WERI-Rb-1 (cell line): ENCODE results near the gene AKR7A3.
"Not testable (repeated sequence)": the region's sequence is repeated elsewhere in the genome, so short reads cannot be mapped to it uniquely, and the experiment has no call there.

ENCODE experiments used
- DNase-seq: peaks from one replicate; pipeline ENCODE4 v3.0.0-alpha.2; 2020
- H3K27ac ChIP-seq: fragments of 250-450 bp; sonication (Bioruptor Pico); 2 replicates; pipeline ENCODE4 v1.5.1; 2020; ENCODE audit warnings: mild to moderate bottlenecking, moderate library complexity
- H3K27me3 ChIP-seq: fragments of 250-450 bp; sonication (Bioruptor Pico); 2 replicates; pipeline ENCODE4 v1.5.1; 2021; ENCODE audit warnings: mild to moderate bottlenecking, low read depth, moderate library complexity; ENCODE audit not compliant: insufficient read depth, severe bottlenecking
- H3K36me3 ChIP-seq: fragments of 250-450 bp; sonication (Bioruptor Pico); 2 replicates; pipeline ENCODE4 v1.5.1; 2020; ENCODE audit warnings: mild to moderate bottlenecking, moderate library complexity
- H3K4me3 ChIP-seq: 2 replicates; pipeline ENCODE4 v1.5.1; 2011; ENCODE audit warnings: low read depth, mild to moderate bottlenecking, control low read depth, low read length
- H3K9me3 ChIP-seq: fragments of 250-450 bp; sonication (Bioruptor Pico); 2 replicates; pipeline ENCODE4 v1.5.1; 2021; ENCODE audit warnings: mild to moderate bottlenecking, moderate library complexity; ENCODE audit not compliant: severe bottlenecking
- CTCF ChIP-seq: IDR thresholded peaks from 2 replicates; pipeline ENCODE4 v1.5.1; 2011; ENCODE audit warnings: low read depth, mild to moderate bottlenecking, control low read depth, inconsistent platforms, low read length

The AKR7A3 gene

GRCh38 chr1:19262744-19263143, 25.8 kb downstream of the AKR7A3 start:
- Histone ChIP-seq H3K36me3 (peaks cover 31% of the 10 kb centered on the region), H3K4me3 (no peak overlapping the region), H3K27me3 (no peaks in the 10 kb centered on the region), H3K27ac (no peak overlapping the region), H3K9me3 (no peaks in the 10 kb centered on the region)
- DNase-seq = no peak
- no peak for TF ChIP-seq CTCF

DNA sequence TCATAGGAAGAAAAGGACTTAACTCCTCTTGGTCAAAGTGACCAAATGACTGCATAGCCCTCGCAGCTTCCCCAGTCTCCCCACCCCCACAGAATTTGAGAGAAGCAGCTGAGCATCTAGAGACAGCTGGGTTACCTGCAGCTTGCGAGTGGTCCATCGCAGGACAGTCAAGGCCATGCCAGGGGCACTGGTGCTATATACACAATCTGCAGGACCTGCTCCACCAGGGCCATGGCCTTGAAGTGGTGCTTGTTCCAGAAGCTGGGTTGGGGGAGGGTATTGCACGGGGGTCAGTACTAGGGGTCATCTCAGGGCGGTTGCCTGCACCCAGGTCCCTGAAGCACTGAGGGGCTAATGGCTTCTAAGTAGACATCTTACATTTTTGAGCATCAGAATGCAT, 26.5 kb downstream of the AKR7A3 start:
- TF ChIP-seq CTCF = no peak
- H3K36me3 ChIP-seq = peaks cover 38% of the 10 kb centered on the region

DNA sequence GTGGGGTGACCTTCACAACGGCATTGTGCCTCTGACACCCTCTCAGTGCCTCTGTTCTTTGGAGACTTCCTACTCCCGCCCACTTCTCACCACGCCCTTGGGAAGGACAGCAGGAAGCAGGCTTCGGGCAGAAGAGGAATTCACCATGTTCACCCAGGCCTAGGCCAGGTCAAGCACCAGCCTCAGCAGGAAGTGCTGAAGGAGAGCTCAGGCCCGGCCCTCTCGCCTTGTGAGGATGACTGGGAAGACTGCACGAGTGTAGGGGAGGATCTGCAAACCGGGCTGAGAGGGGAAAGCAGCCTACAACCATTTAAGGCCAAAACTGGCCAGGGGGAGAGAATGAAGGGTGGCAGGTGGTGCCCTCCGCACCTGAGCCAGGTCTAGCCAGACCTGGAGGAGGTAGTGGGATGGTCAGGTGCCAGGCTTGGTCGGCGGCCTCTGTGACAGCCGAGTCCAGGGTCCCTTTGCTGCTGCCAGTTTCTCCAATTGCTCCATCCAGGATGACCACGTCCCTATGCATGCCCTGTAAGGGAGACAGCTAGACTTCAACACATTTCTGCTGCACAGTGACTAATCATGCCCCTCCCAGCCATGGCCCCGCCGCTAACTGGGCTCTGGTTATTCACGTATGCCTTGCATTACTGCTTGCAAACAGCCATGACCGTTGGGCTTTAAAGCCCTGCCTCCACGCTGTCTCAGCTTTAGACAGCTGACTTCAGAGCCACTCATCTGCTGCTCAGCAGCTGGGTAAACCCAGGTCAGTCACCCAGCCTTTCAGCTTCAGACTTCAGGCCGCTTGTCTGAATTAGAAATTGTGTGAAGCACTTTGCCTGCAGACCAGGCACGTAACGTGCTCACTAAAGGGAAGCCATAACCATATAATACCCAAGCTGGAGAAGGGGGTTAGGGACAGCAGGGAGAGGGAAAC, 28.1 kb downstream of the AKR7A3 start:
- DNase-seq = peak; percentile 56
- Histone ChIP-seq H3K9me3 (no peaks in the 10 kb centered on the region), H3K36me3 (peaks cover 53% of the 10 kb centered on the region), H3K27ac (peak overlapping the region; percentile 32), H3K27me3 (no peaks in the 10 kb centered on the region), H3K4me3 (no peak overlapping the region)
- no peak for TF ChIP-seq CTCF

More for the DNA sequence above, 26.5 kb downstream of the AKR7A3 start:
- H3K27ac ChIP-seq = no peak overlapping the region
- no peaks in the 10 kb centered on the region for H3K9me3 ChIP-seq
- H3K4me3 ChIP-seq = no peak overlapping the region
- no peak for DNase-seq
- no peaks in the 10 kb centered on the region for H3K27me3 ChIP-seq

- Histone ChIP-seq H3K27ac (no peak overlapping the region), H3K36me3 (peaks cover 70% of the 10 kb centered on the region)
- DNase-seq = no peak
Observed at GRCh38 chr1:19258353-19258752, 30.2 kb downstream of the AKR7A3 start.

DNA sequence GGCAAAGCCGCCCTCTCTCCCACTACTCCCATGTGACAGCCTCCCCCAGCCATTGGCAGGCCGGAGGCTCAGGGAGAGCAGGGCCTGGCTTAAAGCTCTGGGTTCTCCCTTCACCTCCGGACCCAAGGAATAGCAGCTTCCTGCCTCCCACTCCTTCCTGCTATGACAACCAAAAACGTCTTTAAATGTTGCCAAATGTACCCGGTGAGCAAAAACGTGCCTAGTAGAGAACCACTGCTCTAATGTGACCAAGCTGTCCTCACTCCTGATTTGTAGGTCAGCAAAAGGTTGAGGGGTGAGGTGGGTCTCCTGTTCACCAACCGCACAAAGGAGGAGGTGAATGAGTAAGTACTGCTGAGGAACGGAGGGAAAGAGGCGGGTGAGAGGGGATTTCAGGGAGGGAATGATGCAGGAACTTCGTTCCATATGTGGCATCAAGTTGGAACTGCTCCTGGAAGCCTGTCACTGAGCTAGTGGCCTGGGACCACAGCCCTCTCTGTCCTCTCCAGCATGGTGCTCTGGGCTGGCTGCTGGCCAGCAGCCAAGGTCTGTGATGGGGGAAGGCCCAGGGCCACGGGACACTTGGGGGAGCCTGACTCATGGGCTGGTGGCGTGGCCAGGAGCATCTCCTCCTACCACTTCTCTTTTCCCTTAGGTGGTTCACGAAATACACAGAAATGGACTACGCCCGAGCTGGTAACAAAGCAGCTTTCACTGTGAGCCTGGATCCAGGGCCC, 31.2 kb downstream of the AKR7A3 start:
- TF ChIP-seq CTCF = no peak
- H3K27me3 ChIP-seq = no peaks in the 10 kb centered on the region
- H3K36me3 ChIP-seq = peaks cover 74% of the 10 kb centered on the region
- no peak overlapping the region for H3K4me3 ChIP-seq
- no peak for DNase-seq
- no peak overlapping the region for H3K27ac ChIP-seq
- no peaks in the 10 kb centered on the region for H3K9me3 ChIP-seq

More at GRCh38 chr1:19258353-19258752, 30.2 kb downstream of the AKR7A3 start:
- no peaks in the 10 kb centered on the region for H3K9me3 ChIP-seq
- TF ChIP-seq CTCF = no peak
- no peaks in the 10 kb centered on the region for H3K27me3 ChIP-seq
- no peak overlapping the region for H3K4me3 ChIP-seq

GRCh38 chr1:19256301-19256700, 32.3 kb downstream of the AKR7A3 start:
- H3K36me3 ChIP-seq = peaks cover 75% of the 10 kb centered on the region
- not testable (repeated sequence) for H3K27me3 ChIP-seq, H3K4me3 ChIP-seq, H3K27ac ChIP-seq, H3K9me3 ChIP-seq, DNase-seq
